K562 (cell line): ENCODE measurements around the gene GPX6. TPM values are rescaled to one million over a fixed set of nuclear protein-coding genes. Genes with fewer than 3 reads are reported as not detected.

Experiments
- DDX20 ChIP-seq: fragments of 450-650 bp; IDR thresholded peaks from 2 replicates; pipeline ENCODE4 v1.6.1; 2016; ENCODE audit warnings: missing genetic modification characterization, low read depth, mild to moderate bottlenecking, missing compliant biosample characterization, moderate library complexity
- FOXA1 ChIP-seq: fragments of 450-650 bp; IDR thresholded peaks from 2 replicates; pipeline ENCODE4 v1.6.1; 2016; ENCODE audit warnings: mild to moderate bottlenecking, borderline replicate concordance
- KLF16 ChIP-seq: IDR thresholded peaks from 2 replicates; pipeline ENCODE4 v1.6.1; 2016; ENCODE audit warnings: antibody characterized with exemption
- MCM7 ChIP-seq, 2 experiments: fragments of 450-650 bp; IDR thresholded peaks; 2 replicates each; pipeline ENCODE4 v1.6.1; 2016 to 2018
- NCOR1 ChIP-seq: fragments of 450-650 bp; IDR thresholded peaks from 2 replicates; pipeline ENCODE4 v1.6.1; 2016; ENCODE audit warnings: mild to moderate bottlenecking, moderate library complexity
- NELFE ChIP-seq: IDR thresholded peaks from 2 replicates; pipeline ENCODE4 v1.6.1; 2011; ENCODE audit warnings: mild to moderate bottlenecking; ENCODE audit not compliant: insufficient read depth, insufficient read length
- TARDBP ChIP-seq: fragments of 450-650 bp; IDR thresholded peaks from 2 replicates; pipeline ENCODE4 v1.6.1; 2016
- ZNF354B ChIP-seq: fragments of 250-450 bp; sonication (Bioruptor Pico); IDR thresholded peaks from 2 replicates; pipeline ENCODE4 v1.4.0; 2020
- ZNF561 ChIP-seq: fragments of 450-650 bp; formaldehyde crosslinking; conservative IDR thresholded peaks from 2 replicates; pipeline ENCODE4 v1.4.0; 2020; ENCODE audit warnings: mild to moderate bottlenecking, moderate library complexity
- polyA plus RNA-seq, 8 experiments: library from polyadenylated mRNA; depleted of rRNA in 4 of 8; stranded (reverse) in 5 of 8; unstranded in 3 of 8; fragments of >200 nt; fragmentation: Nextera tagmentation in 2 of 8; fragmentation: Illumina TruSeq in 1 of 8; extraction: Ambion mirVana in 2 of 8; extraction: Trizol in 1 of 8; gene quantifications; 2 replicates each; pipeline versions ENCODE4 v1.2.1 to v1.2.3, GENCODE V29; 2011 to 2014; ENCODE audit warnings: inconsistent platforms in 1 of 8, missing spikeins in 1 of 8
- total RNA-seq, 7 experiments: library from RNA; depleted of rRNA in 6 of 7; stranded (reverse); fragments of >200 nt in 6 of 7; fragmentation: Illumina TruSeq in 2 of 7; extraction: Trizol in 2 of 7; gene quantifications; 2 replicates each; pipeline versions ENCODE4 v1.2.1 to v1.2.3, GENCODE V29; 2011 to 2021; ENCODE audit warnings: low replicate concordance in 1 of 7
- TF ChIP-seq, protein P1 (sequence below): sonication (generic); formaldehyde crosslinking; IDR thresholded peaks from 2 replicates; pipeline ENCODE4 v1.8.0; 2022; ENCODE audit warnings: mild to moderate bottlenecking, missing genetic modification reagents
- TF ChIP-seq, protein P2 (sequence below), 2 experiments: IDR thresholded peaks; 2 replicates each; pipeline ENCODE4 v1.6.1; 2011; ENCODE audit warnings: borderline replicate concordance in 1 of 2, control low read depth in 1 of 2, low read depth in 1 of 2, low read length in 1 of 2, mild to moderate bottlenecking in 1 of 2, mixed read lengths in 1 of 2, moderate library complexity in 1 of 2; ENCODE audit not compliant: insufficient read depth in 1 of 2, insufficient read length in 1 of 2, poor library complexity in 1 of 2, severe bottlenecking in 1 of 2; ENCODE audit errors: extremely low read depth in 1 of 2
- TF ChIP-seq, protein P3 (sequence below): fragments of 450-650 bp; IDR thresholded peaks from 2 replicates; pipeline ENCODE4 v1.6.1; 2016
- TF ChIP-seq, protein P4 (sequence below): fragments of 250-450 bp; sonication (Bioruptor Pico); IDR thresholded peaks from 2 replicates; pipeline ENCODE4 v1.4.0; 2020
- TF ChIP-seq, protein P5 (sequence below): IDR thresholded peaks from 2 replicates; pipeline ENCODE4 v1.6.1; 2012; ENCODE audit warnings: low read depth, low read length, improper control_type of control experiment, borderline replicate concordance
- TF ChIP-seq, protein P6 (sequence below): IDR thresholded peaks from 2 replicates; pipeline ENCODE4 v1.6.1; 2011; ENCODE audit not compliant: insufficient read length; ENCODE audit errors: extremely low read depth

Gene GPX6
- total and polyA plus RNA-seq, 9 of the 15 experiments (the other 6 are each of a cell fraction or from before 2014, with no cell fraction given), result not detected

DNA sequence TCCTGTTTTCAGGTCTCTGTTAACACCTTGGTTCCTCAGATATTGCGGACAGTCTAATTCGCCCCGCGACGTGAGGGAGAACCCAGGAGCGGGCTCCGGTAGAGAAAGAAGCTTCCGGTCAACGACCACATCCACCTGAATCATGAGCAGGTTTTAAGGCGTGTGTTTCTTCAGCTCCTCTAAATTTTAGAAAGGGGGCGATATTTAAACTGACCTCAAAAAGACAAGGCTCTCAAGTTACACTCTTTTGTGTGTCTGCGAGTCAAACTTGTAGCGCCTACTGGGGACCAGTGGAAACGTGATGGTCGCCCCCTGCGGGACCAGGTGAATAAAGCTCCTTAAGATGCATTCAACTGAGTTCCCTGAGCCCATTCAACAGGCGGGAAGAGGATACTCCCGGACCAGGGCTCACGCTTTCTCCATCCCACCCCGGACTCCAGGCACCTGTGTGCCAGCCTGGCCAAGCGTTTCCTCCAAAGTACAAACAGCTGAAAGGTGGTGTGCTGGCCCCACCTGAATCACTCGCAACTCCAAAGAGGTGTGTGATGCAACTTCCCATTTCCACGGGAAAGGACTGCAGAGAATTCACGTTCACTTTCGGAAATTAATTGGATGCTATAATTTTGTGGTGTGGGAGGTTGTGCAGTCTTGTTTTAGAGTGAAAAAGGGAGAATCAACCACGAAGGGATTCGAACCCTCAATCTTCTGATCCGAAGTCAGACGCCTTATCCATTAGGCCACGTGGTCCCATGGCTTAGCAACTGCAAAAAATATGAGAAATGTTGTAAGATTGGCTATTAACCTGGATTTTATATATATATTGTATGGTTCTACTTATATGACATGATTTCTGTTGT, 27.1 kb upstream of the GPX6 start (continued):
- 0 out of 2 replicates have a peak, but pooled peaks have one; percentile 7 for TF ChIP-seq ZNF354B (CRISPR knock-in tag)
- TF ChIP-seq, protein P1, sequence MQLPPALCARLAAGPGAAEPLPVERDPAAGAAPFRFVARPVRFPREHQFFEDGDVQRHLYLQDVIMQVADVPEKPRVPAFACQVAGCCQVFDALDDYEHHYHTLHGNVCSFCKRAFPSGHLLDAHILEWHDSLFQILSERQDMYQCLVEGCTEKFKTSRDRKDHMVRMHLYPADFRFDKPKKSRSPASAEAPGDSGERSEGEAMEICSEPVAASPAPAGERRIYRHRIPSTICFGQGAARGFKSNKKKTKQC (CRISPR knock-in tag), result peak; percentile 97
- no peak for TF ChIP-seq NELFE
- TF ChIP-seq, protein P2, sequence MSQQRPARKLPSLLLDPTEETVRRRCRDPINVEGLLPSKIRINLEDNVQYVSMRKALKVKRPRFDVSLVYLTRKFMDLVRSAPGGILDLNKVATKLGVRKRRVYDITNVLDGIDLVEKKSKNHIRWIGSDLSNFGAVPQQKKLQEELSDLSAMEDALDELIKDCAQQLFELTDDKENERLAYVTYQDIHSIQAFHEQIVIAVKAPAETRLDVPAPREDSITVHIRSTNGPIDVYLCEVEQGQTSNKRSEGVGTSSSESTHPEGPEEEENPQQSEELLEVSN (IDR thresholded peaks at IDR 0.05; ENCODE audit: borderline replicate concordance in 1 of 2, extremely low read depth in 1 of 2, insufficient read depth in 1 of 2, insufficient read length in 1 of 2, low read depth in 1 of 2, low read length in 1 of 2, poor library complexity in 1 of 2, severe bottlenecking in 1 of 2), result peak in 1 of 2 experiments; percentile 51
- TF ChIP-seq ZNF561 (CRISPR knock-in tag), result no peak
- TF ChIP-seq DDX20 (tag), result no peak
- TF ChIP-seq, protein P3, sequence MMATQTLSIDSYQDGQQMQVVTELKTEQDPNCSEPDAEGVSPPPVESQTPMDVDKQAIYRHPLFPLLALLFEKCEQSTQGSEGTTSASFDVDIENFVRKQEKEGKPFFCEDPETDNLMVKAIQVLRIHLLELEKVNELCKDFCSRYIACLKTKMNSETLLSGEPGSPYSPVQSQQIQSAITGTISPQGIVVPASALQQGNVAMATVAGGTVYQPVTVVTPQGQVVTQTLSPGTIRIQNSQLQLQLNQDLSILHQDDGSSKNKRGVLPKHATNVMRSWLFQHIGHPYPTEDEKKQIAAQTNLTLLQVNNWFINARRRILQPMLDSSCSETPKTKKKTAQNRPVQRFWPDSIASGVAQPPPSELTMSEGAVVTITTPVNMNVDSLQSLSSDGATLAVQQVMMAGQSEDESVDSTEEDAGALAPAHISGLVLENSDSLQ, result no peak
- TF ChIP-seq, protein P4, sequence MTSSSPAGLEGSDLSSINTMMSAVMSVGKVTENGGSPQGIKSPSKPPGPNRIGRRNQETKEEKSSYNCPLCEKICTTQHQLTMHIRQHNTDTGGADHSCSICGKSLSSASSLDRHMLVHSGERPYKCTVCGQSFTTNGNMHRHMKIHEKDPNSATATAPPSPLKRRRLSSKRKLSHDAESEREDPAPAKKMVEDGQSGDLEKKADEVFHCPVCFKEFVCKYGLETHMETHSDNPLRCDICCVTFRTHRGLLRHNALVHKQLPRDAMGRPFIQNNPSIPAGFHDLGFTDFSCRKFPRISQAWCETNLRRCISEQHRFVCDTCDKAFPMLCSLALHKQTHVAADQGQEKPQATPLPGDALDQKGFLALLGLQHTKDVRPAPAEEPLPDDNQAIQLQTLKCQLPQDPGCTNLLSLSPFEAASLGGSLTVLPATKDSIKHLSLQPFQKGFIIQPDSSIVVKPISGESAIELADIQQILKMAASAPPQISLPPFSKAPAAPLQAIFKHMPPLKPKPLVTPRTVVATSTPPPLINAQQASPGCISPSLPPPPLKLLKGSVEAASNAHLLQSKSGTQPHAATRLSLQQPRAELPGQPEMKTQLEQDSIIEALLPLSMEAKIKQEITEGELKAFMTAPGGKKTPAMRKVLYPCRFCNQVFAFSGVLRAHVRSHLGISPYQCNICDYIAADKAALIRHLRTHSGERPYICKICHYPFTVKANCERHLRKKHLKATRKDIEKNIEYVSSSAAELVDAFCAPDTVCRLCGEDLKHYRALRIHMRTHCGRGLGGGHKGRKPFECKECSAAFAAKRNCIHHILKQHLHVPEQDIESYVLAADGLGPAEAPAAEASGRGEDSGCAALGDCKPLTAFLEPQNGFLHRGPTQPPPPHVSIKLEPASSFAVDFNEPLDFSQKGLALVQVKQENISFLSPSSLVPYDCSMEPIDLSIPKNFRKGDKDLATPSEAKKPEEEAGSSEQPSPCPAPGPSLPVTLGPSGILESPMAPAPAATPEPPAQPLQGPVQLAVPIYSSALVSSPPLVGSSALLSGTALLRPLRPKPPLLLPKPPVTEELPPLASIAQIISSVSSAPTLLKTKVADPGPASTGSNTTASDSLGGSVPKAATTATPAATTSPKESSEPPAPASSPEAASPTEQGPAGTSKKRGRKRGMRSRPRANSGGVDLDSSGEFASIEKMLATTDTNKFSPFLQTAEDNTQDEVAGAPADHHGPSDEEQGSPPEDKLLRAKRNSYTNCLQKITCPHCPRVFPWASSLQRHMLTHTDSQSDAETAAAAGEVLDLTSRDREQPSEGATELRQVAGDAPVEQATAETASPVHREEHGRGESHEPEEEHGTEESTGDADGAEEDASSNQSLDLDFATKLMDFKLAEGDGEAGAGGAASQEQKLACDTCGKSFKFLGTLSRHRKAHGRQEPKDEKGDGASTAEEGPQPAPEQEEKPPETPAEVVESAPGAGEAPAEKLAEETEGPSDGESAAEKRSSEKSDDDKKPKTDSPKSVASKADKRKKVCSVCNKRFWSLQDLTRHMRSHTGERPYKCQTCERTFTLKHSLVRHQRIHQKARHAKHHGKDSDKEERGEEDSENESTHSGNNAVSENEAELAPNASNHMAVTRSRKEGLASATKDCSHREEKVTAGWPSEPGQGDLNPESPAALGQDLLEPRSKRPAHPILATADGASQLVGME (CRISPR knock-in tag), result peak; percentile 94
- TF ChIP-seq KLF16, result peak; percentile 52
- TF ChIP-seq NCOR1, result peak; percentile 17; the same call in 1 of the 2 replicates
- TF ChIP-seq TARDBP, result peak; percentile 89; the same call in 1 of the 2 replicates
- TF ChIP-seq, protein P5, sequence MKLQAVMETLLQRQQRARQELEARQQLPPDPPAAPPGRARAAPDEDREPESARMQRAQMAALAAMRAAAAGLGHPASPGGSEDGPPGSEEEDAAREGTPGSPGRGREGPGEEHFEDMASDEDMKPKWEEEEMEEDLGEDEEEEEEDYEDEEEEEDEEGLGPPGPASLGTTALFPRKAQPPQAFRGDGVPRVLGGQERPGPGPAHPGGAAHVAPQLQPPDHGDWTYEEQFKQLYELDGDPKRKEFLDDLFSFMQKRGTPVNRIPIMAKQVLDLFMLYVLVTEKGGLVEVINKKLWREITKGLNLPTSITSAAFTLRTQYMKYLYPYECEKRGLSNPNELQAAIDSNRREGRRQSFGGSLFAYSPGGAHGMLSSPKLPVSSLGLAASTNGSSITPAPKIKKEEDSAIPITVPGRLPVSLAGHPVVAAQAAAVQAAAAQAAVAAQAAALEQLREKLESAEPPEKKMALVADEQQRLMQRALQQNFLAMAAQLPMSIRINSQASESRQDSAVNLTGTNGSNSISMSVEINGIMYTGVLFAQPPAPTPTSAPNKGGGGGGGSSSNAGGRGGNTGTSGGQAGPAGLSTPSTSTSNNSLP, result peak; percentile 94
- TF ChIP-seq MCM7 (IDR thresholded peaks at IDR 0.05), result no peak; a peak in 1 of 4 replicates
- TF ChIP-seq, protein P6, sequence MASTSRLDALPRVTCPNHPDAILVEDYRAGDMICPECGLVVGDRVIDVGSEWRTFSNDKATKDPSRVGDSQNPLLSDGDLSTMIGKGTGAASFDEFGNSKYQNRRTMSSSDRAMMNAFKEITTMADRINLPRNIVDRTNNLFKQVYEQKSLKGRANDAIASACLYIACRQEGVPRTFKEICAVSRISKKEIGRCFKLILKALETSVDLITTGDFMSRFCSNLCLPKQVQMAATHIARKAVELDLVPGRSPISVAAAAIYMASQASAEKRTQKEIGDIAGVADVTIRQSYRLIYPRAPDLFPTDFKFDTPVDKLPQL, result no peak
- no peak for TF ChIP-seq FOXA1
